D721Med (cell line): ENCODE results near the gene ABCC2.
A peak's percentile ranks its signal among the peaks of the same experiment; 100 is the strongest.
"Not testable (repeated sequence)": the region's sequence is repeated elsewhere in the genome, so short reads cannot be mapped to it uniquely, and the experiment has no call there.

Experiments
- DNase-seq: peaks from one replicate; pipeline ENCODE4 v3.0.0; 2011; ENCODE audit warnings: low spot score; ENCODE audit not compliant: insufficient read length
- FAIRE-seq: peaks from 2 replicates; lab custom pipeline; 2011; peaks lifted over from hg19 to GRCh38; lab: Jason Lieb, UNC
- TF ChIP-seq, protein P1 (sequence below): IDR thresholded peaks from 2 replicates; pipeline ENCODE4 v1.5.1; 2012; ENCODE audit warnings: mild to moderate bottlenecking, control low read depth; ENCODE audit not compliant: insufficient read depth; ENCODE audit errors: missing control alignments

The ABCC2 gene

DNA sequence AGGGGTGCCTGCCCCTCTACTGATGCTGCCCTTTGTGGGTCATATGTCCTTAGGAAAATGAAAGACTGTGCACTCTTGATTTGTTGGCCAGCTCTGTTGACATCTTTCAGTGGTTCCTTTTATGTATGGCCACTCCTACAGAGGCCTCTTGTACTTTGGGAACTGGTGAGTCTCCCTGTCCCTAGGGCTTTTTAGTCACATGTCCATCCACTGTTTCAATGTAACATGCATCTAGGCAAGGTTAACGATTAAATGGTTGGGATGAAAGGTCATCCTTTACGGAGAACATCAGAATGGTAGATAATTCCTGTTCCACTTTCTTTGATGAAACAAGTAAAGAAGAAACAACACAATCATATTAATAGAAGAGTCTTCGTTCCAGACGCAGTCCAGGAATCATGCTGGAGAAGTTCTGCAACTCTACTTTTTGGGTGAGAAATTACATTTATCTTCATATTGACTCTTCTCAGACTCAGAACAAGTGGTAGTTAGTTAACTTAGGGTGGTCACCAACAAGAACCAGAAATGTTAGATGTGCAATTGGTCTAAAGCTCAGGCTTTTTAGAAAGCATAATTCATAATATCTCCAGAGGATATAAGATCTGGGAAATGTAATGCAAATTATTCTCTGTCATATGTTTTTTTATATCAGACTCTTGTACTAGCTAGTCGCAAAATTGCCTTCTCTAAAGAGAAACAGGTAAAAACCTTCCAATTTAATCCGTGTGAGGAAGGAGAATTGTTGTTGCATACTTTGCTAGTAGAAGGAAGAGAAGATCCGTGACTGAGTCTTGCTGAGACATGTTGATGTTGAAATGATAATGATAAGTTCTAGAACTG lies at the start of gene ABCC2:
TSS of gene ABCC2 (plus strand) at position 194 of the 840 bp plus-strand sequence. CDS start at position 399, 205 bp downstream.
- TF ChIP-seq, protein P1, sequence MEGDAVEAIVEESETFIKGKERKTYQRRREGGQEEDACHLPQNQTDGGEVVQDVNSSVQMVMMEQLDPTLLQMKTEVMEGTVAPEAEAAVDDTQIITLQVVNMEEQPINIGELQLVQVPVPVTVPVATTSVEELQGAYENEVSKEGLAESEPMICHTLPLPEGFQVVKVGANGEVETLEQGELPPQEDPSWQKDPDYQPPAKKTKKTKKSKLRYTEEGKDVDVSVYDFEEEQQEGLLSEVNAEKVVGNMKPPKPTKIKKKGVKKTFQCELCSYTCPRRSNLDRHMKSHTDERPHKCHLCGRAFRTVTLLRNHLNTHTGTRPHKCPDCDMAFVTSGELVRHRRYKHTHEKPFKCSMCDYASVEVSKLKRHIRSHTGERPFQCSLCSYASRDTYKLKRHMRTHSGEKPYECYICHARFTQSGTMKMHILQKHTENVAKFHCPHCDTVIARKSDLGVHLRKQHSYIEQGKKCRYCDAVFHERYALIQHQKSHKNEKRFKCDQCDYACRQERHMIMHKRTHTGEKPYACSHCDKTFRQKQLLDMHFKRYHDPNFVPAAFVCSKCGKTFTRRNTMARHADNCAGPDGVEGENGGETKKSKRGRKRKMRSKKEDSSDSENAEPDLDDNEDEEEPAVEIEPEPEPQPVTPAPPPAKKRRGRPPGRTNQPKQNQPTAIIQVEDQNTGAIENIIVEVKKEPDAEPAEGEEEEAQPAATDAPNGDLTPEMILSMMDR = no peak
- no peak for FAIRE-seq
- DNase-seq = no peak

DNA sequence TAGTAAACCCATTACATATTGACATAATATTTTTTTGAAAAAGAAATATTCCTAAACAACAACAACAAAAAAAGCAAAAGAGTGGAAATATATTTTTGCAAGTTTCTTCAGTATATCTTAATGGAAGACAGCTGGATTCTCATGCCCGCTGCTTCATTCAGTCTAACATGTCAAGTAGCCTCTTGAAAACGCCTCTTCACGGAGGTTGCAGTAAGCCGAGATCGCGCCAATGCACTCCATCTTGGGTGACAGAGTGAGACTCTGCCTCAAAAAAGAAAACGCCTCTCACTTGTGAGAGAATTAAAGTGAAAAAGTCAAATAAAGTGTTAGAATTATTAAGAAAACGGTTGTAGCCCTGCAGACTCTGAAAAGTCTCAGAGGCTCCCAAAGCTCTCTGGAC lies 49.1 kb upstream of the ABCC2 start:
- DNase-seq (no peak), FAIRE-seq (no peak)
- TF ChIP-seq, protein P1 = no peak

DNA sequence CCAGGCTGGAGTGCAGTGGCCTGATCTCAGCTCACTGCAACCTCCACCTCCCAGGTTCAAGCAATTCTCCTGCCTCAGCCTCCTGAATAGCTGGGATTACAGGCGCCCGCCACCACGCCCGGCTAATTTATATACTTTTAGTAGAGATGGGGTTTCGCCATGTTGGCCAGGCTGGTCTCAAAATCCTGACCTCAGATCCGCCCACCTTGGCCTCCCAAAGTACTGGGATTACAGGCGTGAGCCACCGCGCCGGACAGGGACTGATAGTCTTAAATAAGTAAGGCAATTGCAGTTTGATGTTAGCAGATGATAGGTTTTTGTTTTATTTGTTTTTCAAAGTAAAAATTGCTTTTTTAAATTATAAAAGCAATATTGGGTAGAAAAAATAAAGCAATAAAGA lies 48.3 kb upstream of the ABCC2 start:
- DNase-seq, FAIRE-seq: not testable (repeated sequence)

DNA sequence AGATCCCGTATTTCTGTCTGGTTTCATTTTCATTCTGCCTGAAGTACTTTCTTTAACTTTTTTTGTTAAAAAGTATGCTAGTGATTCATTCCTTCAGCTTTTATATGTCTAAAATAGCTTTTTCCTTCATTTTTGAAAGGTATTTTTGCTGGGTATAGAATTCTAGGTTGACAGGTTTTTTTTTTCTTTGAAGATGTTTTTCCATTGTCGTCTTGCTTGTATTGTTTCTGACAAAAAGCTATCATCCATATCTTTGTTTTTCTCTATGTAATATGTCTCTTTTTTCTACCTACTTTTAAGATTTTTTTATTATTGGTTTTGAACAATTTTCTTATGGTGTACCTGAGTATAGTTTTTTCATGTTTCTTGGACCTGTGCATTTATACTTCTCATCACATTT lies 42.2 kb upstream of the ABCC2 start:
- no peak for DNase-seq
- TF ChIP-seq, protein P1 = no peak
- no peak for FAIRE-seq

DNA sequence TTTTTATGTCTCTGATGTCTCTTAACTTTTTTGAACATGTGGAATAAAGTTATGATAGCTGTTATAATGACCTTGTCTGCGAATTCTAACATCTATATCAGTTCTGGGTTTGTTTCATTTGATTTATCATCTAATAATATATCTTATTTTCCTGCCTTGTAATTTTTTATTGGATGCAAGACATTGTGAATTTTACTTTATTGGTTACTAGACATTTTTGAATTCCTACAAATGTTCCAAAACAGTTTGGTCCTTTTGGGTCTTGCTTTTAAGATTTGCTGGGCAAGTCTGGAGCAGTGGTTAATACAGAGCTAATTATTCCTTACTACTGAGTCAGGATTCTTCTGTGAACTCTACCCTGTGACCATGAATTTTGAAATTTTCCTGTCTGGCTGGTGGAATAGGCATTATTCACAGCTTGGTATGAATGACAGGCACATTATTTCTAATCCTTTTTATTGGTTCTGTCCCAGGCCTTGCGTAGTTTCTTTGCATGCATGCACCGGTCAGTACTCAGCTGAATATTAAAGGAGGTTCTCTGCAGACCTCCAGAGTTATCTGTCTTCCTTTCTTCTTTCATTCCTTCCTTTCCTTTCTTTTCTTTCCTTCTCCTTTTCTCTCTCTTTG lies 41.4 kb upstream of the ABCC2 start:
- DNase-seq (no peak), FAIRE-seq (peak; percentile 67)
- TF ChIP-seq, protein P1 = no peak

DNA sequence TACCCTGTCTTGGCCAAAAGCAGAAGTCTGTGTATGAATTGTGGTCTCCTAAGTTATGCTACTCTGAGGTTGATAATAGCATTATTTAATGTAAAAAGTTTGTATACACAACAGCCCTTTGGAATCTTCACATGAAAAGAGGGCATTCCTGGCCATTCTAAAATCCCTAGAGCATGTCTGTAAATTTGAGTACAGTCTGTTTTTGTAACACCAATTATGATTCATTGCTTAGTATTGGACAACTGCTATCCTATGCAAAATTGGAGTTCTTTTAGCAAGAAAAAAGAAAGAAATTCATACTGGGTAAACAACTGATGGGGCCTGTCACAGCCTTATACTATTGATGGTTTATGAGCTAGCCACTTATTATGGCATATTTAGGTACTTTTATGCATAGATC lies 40.2 kb upstream of the ABCC2 start:
- TF ChIP-seq, protein P1 = no peak
- DNase-seq = no peak
- FAIRE-seq = no peak

DNA sequence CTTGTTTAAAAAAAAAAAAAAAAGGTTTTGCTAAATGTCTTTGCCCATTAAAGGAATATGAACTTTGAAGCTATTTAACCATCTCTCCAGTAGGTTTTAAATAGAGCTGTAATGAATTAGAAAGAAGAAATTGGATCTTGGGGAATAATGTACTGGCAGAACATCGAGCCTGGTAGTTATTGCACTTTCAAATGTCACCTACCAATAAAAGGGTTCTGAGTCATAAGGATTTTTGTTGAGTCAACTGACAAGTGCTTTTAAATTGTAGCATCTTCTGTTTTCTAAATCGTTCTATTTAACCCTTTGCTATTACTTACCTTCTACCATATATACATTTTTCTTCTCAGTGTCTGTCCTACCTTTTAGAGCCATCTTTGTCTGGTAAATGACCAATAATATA lies 39.7 kb upstream of the ABCC2 start:
- TF ChIP-seq, protein P1 = no peak
- DNase-seq = no peak

More for the DNA sequence above, 39.7 kb upstream of the ABCC2 start:
- no peak for FAIRE-seq
